HG03280 (cell line): ENCODE results near the gene C11orf91.

Experiments used
- ATAC-seq: cut with Tn5 transposase; IDR thresholded peaks from one replicate; pipeline ENCODE4 v1.9.1; 2021; ENCODE audit warnings: mild to moderate bottlenecking, moderate library complexity; ENCODE audit not compliant: unreplicated experiment

C11orf91 gene

GRCh38 chr11:33654594-33654993 is 46.0 kb downstream of the C11orf91 start:
- no peak for ATAC-seq

DNA sequence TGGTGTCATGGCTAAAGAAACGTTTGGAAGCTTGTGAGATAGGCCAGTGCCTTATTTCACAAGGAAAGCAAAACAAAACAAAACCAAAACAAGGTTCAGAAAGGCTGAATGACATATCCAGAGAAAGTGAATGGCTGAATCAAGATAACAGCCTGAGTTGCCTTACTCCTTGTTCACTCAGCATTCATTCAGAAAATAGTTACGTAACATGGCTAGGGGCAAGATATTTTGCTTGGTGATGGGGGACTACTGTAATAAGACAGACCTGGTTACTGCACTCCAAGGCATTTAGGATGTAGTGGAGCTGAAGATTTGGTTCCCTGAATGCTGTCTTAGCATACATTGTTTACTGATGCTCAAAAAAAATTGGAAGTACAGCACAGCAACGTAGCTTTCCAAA is 47.7 kb downstream of the C11orf91 start:
- no peak for ATAC-seq

DNA sequence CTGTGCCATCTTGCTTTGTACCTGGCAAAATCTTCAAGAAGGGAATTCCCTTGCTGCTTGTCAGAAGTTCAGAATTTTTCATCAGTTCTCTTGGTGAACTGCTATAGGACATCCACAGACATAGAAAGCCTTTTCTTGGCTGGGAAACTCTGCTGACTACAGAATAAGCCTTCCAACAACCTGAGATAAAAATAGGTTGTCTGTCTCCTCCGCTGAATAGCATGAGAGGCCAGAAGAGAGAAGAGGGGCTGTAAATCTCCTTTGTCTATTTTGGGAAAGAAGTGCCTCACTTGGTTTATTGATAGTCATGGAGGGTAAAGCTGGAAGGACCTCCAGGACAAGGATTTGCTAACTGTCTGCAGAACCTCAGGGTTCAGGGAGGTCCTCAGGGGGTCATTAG is 48.2 kb downstream of the C11orf91 start:
- no peak for ATAC-seq

DNA sequence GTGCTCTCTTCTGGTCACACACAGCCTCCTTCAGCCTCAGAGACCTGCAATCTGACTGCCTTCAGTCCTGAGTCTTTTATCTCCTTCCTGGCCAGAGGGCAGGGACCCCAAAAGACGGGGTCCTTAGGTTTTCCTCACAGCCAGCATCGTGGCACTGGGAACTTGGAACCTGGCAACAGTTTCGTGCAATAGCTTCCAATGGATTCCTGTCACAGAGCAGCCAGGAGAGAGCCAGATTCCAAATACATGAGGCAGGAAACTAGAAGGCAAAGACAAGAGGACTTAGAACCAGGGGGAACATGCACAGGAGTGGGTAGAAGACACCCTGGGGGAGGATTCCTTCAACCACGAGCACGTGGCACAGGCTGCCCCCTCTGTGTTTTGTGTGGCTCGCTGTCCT is 48.6 kb downstream of the C11orf91 start:
- no peak for ATAC-seq

- ATAC-seq = no peak
Measured at GRCh38 chr11:33651555-33651954, 49.1 kb downstream of the C11orf91 start.

- no peak for ATAC-seq
Measured at GRCh38 chr11:33649944-33650343, 50.7 kb downstream of the C11orf91 start.
